Caco-2 (cell line): ENCODE results near the gene ZNF609. TPM values are rescaled to one million over a fixed set of nuclear protein-coding genes. Genes with fewer than 3 reads are reported as not detected.

Experiments
- BruUV-seq: library from RNA; stranded (reverse); fragments of 400-500 nt; replicated peaks from 2 replicates; lab custom pipeline; 2021; lab: Mats Ljungman, UMichigan
- CTCF ChIA-PET: fragments of 300-600 bp; sonication (Branson Sonifier 250); formaldehyde crosslinking; loops from one replicate; lab custom pipeline; 2022; ENCODE audit warnings: antibody characterized with exemption; lab: Charles Lee
- POLR2A ChIA-PET: fragments of 300-600 bp; sonication (Branson Sonifier 250); formaldehyde crosslinking; loops from one replicate; lab custom pipeline; 2022; ENCODE audit warnings: antibody characterized with exemption; lab: Charles Lee
- DNase-seq, 2 experiments: peaks; one replicate each; pipeline versions ENCODE4 v3.0.0 to v3.0.0-alpha.2; 2020 to 2022
- H3K27me3 ChIP-seq: replicated peaks from 2 replicates; pipeline ENCODE4 v1.6.0; 2011; ENCODE audit warnings: low read length; ENCODE audit not compliant: control insufficient read depth, insufficient read depth
- H3K36me3 ChIP-seq: 2 replicates; pipeline ENCODE4 v1.5.1; 2011; ENCODE audit warnings: low read length; ENCODE audit not compliant: control insufficient read depth, insufficient read depth
- H3K4me1 ChIP-seq: fragments of 250-450 bp; sonication (Bioruptor Pico); 2 replicates; pipeline ENCODE4 v1.5.1; 2020; ENCODE audit warnings: mild to moderate bottlenecking
- H3K4me3 ChIP-seq: 2 replicates; pipeline ENCODE4 v1.5.1; 2011; ENCODE audit warnings: low read depth, mild to moderate bottlenecking, control low read depth, low read length
- H3K9me3 ChIP-seq: fragments of 250-450 bp; sonication (Bioruptor Pico); 2 replicates; pipeline ENCODE4 v1.5.1; 2020; ENCODE audit warnings: mild to moderate bottlenecking, moderate library complexity
- H3K27ac Mint-ChIP-seq: one replicate; pipeline ENCODE4 v1.8.0; 2022; ENCODE audit warnings: mixed read lengths; ENCODE audit not compliant: unreplicated experiment
- H3K27me3 Mint-ChIP-seq: one replicate; pipeline ENCODE4 v1.8.0; 2022; ENCODE audit warnings: mixed read lengths; ENCODE audit not compliant: insufficient read depth, unreplicated experiment
- H3K36me3 Mint-ChIP-seq: one replicate; pipeline ENCODE4 v1.8.0; 2022; ENCODE audit warnings: mild to moderate bottlenecking, mixed read lengths; ENCODE audit not compliant: insufficient read depth, unreplicated experiment
- H3K4me1 Mint-ChIP-seq: one replicate; pipeline ENCODE4 v1.8.0; 2022; ENCODE audit warnings: low read depth, mixed read lengths; ENCODE audit not compliant: unreplicated experiment
- H3K4me3 Mint-ChIP-seq: one replicate; pipeline ENCODE4 v1.8.0; 2022; ENCODE audit warnings: mild to moderate bottlenecking, moderate library complexity, mixed read lengths; ENCODE audit not compliant: unreplicated experiment
- H3K9me3 Mint-ChIP-seq: one replicate; pipeline ENCODE4 v1.8.0; 2022; ENCODE audit warnings: mixed read lengths; ENCODE audit not compliant: unreplicated experiment
- intact Hi-C: fragments of 100-400 bp; cut with micrococcal nuclease; formaldehyde crosslinking; loops from one replicate; pipeline ENCODE4 v1.10.0; 2022; ENCODE audit not compliant: unreplicated experiment
- total RNA-seq: library from RNA; stranded (reverse); gene quantifications from 2 replicates; pipeline ENCODE4 v1.2.3, GENCODE V29; 2022
- TF ChIP-seq, protein P1 (sequence below), 2 experiments: fragments of 200-600 bp in 1 of 2; IDR thresholded peaks; 1 replicate in 1 of 2; 2 replicates in 1 of 2; pipeline versions ENCODE4 v1.5.1 to v1.8.0; 2011 to 2022; ENCODE audit warnings: antibody characterized with exemption in 1 of 2, control low read depth in 1 of 2, inconsistent platforms in 1 of 2, low read depth in 1 of 2, low read length in 1 of 2, mild to moderate bottlenecking in 1 of 2, moderate library complexity in 1 of 2; ENCODE audit not compliant: insufficient read depth in 1 of 2, severe bottlenecking in 1 of 2, unreplicated experiment in 1 of 2

Gene ZNF609
- total RNA-seq, 1 experiment from 2014 or later, result 30.1 TPM

DNA sequence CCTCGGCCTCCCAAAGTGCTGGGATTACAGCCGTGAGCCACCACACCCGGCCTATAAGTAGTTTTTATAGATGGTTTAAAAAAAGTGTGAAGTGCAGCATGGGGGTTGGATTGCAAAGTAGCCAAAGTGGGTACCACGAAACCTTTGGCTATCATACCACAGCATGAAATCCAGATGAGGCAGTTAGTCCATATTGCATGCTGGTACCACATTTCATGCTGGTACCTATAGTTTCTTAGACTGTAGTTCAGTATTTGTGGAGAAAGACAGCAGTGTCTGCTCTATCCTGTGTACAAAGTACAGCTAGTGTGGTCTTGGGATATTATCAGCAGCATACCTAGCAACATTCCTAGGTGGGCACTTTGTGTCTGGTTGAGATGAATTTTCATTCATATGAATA lies 11.8 kb downstream of the ZNF609 start:
- Histone ChIP-seq H3K4me3 (no peak overlapping the region), H3K4me1 (no peaks in the 10 kb centered on the region), H3K36me3 (no peaks in the 10 kb centered on the region; the same call in 1 of the 2 replicates), H3K9me3 (no peaks in the 10 kb centered on the region), H3K27me3 (no peaks in the 10 kb centered on the region)
- intact Hi-C loops, result no loop called here
- no TSS peak for BruUV-seq
- ChIA-PET CTCF (no interaction called here), POLR2A (no interaction called here)
- no peak overlapping the region for H3K4me3 Mint-ChIP-seq
- no peaks in the 10 kb centered on the region for H3K9me3 Mint-ChIP-seq
- H3K4me1 Mint-ChIP-seq, result peaks cover 7% of the 10 kb centered on the region
- H3K36me3 Mint-ChIP-seq, result peaks cover 44% of the 10 kb centered on the region
- DNase-seq, result no peak
- no peak overlapping the region for H3K27ac Mint-ChIP-seq
- TF ChIP-seq, protein P1, sequence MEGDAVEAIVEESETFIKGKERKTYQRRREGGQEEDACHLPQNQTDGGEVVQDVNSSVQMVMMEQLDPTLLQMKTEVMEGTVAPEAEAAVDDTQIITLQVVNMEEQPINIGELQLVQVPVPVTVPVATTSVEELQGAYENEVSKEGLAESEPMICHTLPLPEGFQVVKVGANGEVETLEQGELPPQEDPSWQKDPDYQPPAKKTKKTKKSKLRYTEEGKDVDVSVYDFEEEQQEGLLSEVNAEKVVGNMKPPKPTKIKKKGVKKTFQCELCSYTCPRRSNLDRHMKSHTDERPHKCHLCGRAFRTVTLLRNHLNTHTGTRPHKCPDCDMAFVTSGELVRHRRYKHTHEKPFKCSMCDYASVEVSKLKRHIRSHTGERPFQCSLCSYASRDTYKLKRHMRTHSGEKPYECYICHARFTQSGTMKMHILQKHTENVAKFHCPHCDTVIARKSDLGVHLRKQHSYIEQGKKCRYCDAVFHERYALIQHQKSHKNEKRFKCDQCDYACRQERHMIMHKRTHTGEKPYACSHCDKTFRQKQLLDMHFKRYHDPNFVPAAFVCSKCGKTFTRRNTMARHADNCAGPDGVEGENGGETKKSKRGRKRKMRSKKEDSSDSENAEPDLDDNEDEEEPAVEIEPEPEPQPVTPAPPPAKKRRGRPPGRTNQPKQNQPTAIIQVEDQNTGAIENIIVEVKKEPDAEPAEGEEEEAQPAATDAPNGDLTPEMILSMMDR (IDR thresholded peaks at IDR 0.05; ENCODE audit: insufficient read depth in 1 of 2, low read depth in 1 of 2, low read length in 1 of 2, severe bottlenecking in 1 of 2, unreplicated experiment in 1 of 2), result no peak
- H3K27me3 Mint-ChIP-seq, result no peaks in the 10 kb centered on the region

DNA sequence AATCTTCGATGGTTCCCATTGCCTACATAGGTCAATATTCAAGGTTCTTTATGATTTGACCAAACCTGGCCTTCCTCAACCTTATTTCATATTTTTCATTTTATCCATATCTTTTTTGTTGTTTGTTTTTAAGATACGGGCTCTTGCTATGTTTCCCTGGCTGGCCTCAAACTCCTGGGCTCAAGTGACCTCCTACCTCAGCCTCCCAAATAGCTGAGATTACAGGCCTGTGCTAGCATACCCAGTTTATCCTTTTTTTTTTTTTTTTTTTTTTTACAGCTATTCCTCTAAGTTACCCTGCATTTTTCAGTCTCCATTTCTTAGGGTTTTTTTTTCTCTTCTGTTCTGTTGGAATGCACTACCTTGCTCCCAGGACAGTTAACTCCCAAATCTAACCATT lies 14.5 kb downstream of the ZNF609 start:
- DNase-seq, result no peak
- Mint-ChIP-seq H3K4me3 (no peak overlapping the region), H3K4me1 (peaks cover 7% of the 10 kb centered on the region), H3K36me3 (peaks cover 35% of the 10 kb centered on the region), H3K27ac (no peak overlapping the region), H3K9me3 (no peaks in the 10 kb centered on the region), H3K27me3 (no peaks in the 10 kb centered on the region)
- POLR2A ChIA-PET, result no interaction called here
- no TSS peak for BruUV-seq
- Histone ChIP-seq H3K36me3 (no peaks in the 10 kb centered on the region; the same call in 1 of the 2 replicates), H3K4me1 (no peaks in the 10 kb centered on the region), H3K27me3 (no peaks in the 10 kb centered on the region), H3K9me3 (no peaks in the 10 kb centered on the region), H3K4me3 (no peak overlapping the region)
- CTCF ChIA-PET, result no interaction called here
- intact Hi-C loops, result no loop called here
- TF ChIP-seq, protein P1 (IDR thresholded peaks at IDR 0.05; ENCODE audit: insufficient read depth in 1 of 2, low read depth in 1 of 2, low read length in 1 of 2, severe bottlenecking in 1 of 2, unreplicated experiment in 1 of 2), result no peak

DNA sequence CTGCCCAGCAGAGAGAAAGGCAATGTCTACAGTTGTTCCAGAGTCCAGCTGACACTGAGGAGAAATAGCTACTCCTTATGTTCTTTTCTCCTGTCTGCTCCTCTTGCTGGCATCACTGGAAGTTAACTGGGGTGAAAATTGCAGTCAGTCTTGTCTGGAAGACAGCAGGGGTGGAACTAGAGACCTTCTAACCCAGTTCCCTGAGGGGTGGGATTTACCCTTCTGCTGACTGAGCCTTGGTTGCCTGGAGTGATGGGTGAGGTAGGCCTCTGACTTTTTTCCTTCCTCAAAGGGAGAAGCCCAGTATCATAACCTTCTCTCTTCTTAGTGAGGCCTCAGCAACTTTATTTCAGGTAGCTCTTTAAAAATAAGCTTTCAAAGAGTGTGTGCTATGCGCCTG lies 16.2 kb downstream of the ZNF609 start:
- H3K9me3 ChIP-seq, result no peaks in the 10 kb centered on the region
- no peak overlapping the region for H3K4me3 Mint-ChIP-seq
- no TSS peak for BruUV-seq
- peaks cover 22% of the 10 kb centered on the region for H3K36me3 Mint-ChIP-seq
- no peaks in the 10 kb centered on the region; the same call in 1 of the 2 replicates for H3K36me3 ChIP-seq
- H3K9me3 Mint-ChIP-seq, result no peaks in the 10 kb centered on the region
- CTCF ChIA-PET, result no interaction called here
- POLR2A ChIA-PET, result no interaction called here
- TF ChIP-seq, protein P1 (IDR thresholded peaks at IDR 0.05; ENCODE audit: insufficient read depth in 1 of 2, low read depth in 1 of 2, low read length in 1 of 2, severe bottlenecking in 1 of 2, unreplicated experiment in 1 of 2), result no peak
- no peak overlapping the region for H3K4me3 ChIP-seq
- intact Hi-C loops, result no loop called here
- H3K27ac Mint-ChIP-seq, result no peak overlapping the region
- H3K27me3 Mint-ChIP-seq, result no peaks in the 10 kb centered on the region
- H3K4me1 Mint-ChIP-seq, result peaks cover 7% of the 10 kb centered on the region
- DNase-seq, result no peak
- no peaks in the 10 kb centered on the region for H3K27me3 ChIP-seq
- no peaks in the 10 kb centered on the region for H3K4me1 ChIP-seq
